Progenitor cell of endocrine pancreas (in vitro differentiated cells): ENCODE data around the gene LMNB1. TPM values are rescaled to one million over a fixed set of nuclear protein-coding genes. Genes with fewer than 3 reads are reported as not detected.
"Not testable (repeated sequence)": the region's sequence is repeated elsewhere in the genome, so short reads cannot be mapped to it uniquely, and the experiment has no call there.

Source experiments
- DNase-seq: peaks from one replicate; pipeline ENCODE4 v3.0.0; 2021; ENCODE audit warnings: low spot score; ENCODE audit not compliant: unreplicated experiment
- H3K27ac Mint-ChIP-seq: 2 replicates; pipeline ENCODE4 v1.8.0; 2021; ENCODE audit warnings: mild to moderate bottlenecking, moderate library complexity, mixed read lengths
- H3K27me3 Mint-ChIP-seq: 2 replicates; pipeline ENCODE4 v1.8.0; 2021; ENCODE audit warnings: mixed read lengths
- H3K36me3 Mint-ChIP-seq: 2 replicates; pipeline ENCODE4 v1.8.0; 2022; ENCODE audit warnings: mixed read lengths; ENCODE audit not compliant: insufficient read depth
- H3K4me1 Mint-ChIP-seq: 2 replicates; pipeline ENCODE4 v1.8.0; 2021; ENCODE audit warnings: low read depth, mixed read lengths
- H3K4me3 Mint-ChIP-seq: 2 replicates; pipeline ENCODE4 v1.8.0; 2021; ENCODE audit warnings: low read depth, mild to moderate bottlenecking, moderate library complexity, mixed read lengths
- H3K9me3 Mint-ChIP-seq: 2 replicates; pipeline ENCODE4 v1.8.0; 2021; ENCODE audit warnings: low read depth, mixed read lengths
- CTCF ChIP-seq: fragments of 200-600 bp; sonication (generic); IDR thresholded peaks from one replicate; pipeline ENCODE4 v1.5.0; 2021; ENCODE audit warnings: antibody characterized with exemption, mild to moderate bottlenecking; ENCODE audit not compliant: unreplicated experiment
- total RNA-seq: library from RNA; stranded (reverse); gene quantifications from 2 replicates; pipeline ENCODE4 v1.2.1, GENCODE V29; 2021

The LMNB1 gene
- total RNA-seq, 1 donor from 2014 or later, result 152 TPM

GRCh38 chr5:126852091-126852571 lies 75.2 kb downstream of the LMNB1 start:
- no peak for DNase-seq
- Mint-ChIP-seq H3K27ac (no peak overlapping the region), H3K9me3 (no peaks in the 10 kb centered on the region), H3K27me3 (no peaks in the 10 kb centered on the region), H3K36me3 (peaks cover 18% of the 10 kb centered on the region), H3K4me1 (peaks cover 21% of the 10 kb centered on the region), H3K4me3 (no peak overlapping the region)
- TF ChIP-seq CTCF, result no peak

- Mint-ChIP-seq H3K4me1 (peaks cover 15% of the 10 kb centered on the region), H3K27me3 (no peaks in the 10 kb centered on the region), H3K27ac (no peak overlapping the region), H3K36me3 (peaks cover 18% of the 10 kb centered on the region), H3K9me3 (no peaks in the 10 kb centered on the region), H3K4me3 (no peak overlapping the region)
- TF ChIP-seq CTCF, result no peak
- DNase-seq, result no peak
These were observed 75.9 kb downstream of the LMNB1 start for GRCh38 chr5:126852841-126853271.

- H3K27me3 Mint-ChIP-seq, H3K9me3 Mint-ChIP-seq, DNase-seq, H3K27ac Mint-ChIP-seq, H3K4me3 Mint-ChIP-seq: not testable (repeated sequence)
- Mint-ChIP-seq H3K4me1 (peaks cover 14% of the 10 kb centered on the region), H3K36me3 (peaks cover 19% of the 10 kb centered on the region)
These were observed 76.8 kb downstream of the LMNB1 start for GRCh38 chr5:126853541-126854307.

GRCh38 chr5:126854526-126855110 lies 77.7 kb downstream of the LMNB1 start:
- H3K4me1 Mint-ChIP-seq, result peaks cover 9% of the 10 kb centered on the region
- DNase-seq, result no peak
- no peaks in the 10 kb centered on the region for H3K9me3 Mint-ChIP-seq
- no peak for TF ChIP-seq CTCF
- H3K4me3 Mint-ChIP-seq, result no peak overlapping the region
- H3K27ac Mint-ChIP-seq, result no peak overlapping the region
- H3K27me3 Mint-ChIP-seq, result no peaks in the 10 kb centered on the region
- peaks cover 20% of the 10 kb centered on the region for H3K36me3 Mint-ChIP-seq

- TF ChIP-seq CTCF, result no peak
- Mint-ChIP-seq H3K4me1 (peaks cover 8% of the 10 kb centered on the region), H3K4me3 (no peak overlapping the region), H3K36me3 (peaks cover 21% of the 10 kb centered on the region), H3K27ac (no peak overlapping the region), H3K9me3 (no peaks in the 10 kb centered on the region), H3K27me3 (no peaks in the 10 kb centered on the region)
- no peak for DNase-seq
These were observed 78.3 kb downstream of the LMNB1 start for GRCh38 chr5:126855266-126855665.
